GM08714 (cell line): Measurements from ENCODE around the gene RASL11A.
"Not testable (repeated sequence)": the region's sequence is repeated elsewhere in the genome, so short reads cannot be mapped to it uniquely, and the experiment has no call there.

Experiments used
- H3K4me3 ChIP-seq: fragments of 200-500 bp; sonication (Bioruptor generic); 2 replicates; pipeline ENCODE4 v1.5.1; 2014; ENCODE audit warnings: mild to moderate bottlenecking, low read length, inconsistent platforms
- ZNF274 ChIP-seq: IDR thresholded peaks from 2 replicates; pipeline ENCODE4 v1.6.1; 2012; ENCODE audit warnings: mild to moderate bottlenecking, low read depth, low read length

The RASL11A gene, protein sequence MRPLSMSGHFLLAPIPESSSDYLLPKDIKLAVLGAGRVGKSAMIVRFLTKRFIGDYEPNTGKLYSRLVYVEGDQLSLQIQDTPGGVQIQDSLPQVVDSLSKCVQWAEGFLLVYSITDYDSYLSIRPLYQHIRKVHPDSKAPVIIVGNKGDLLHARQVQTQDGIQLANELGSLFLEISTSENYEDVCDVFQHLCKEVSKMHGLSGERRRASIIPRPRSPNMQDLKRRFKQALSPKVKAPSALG

DNA sequence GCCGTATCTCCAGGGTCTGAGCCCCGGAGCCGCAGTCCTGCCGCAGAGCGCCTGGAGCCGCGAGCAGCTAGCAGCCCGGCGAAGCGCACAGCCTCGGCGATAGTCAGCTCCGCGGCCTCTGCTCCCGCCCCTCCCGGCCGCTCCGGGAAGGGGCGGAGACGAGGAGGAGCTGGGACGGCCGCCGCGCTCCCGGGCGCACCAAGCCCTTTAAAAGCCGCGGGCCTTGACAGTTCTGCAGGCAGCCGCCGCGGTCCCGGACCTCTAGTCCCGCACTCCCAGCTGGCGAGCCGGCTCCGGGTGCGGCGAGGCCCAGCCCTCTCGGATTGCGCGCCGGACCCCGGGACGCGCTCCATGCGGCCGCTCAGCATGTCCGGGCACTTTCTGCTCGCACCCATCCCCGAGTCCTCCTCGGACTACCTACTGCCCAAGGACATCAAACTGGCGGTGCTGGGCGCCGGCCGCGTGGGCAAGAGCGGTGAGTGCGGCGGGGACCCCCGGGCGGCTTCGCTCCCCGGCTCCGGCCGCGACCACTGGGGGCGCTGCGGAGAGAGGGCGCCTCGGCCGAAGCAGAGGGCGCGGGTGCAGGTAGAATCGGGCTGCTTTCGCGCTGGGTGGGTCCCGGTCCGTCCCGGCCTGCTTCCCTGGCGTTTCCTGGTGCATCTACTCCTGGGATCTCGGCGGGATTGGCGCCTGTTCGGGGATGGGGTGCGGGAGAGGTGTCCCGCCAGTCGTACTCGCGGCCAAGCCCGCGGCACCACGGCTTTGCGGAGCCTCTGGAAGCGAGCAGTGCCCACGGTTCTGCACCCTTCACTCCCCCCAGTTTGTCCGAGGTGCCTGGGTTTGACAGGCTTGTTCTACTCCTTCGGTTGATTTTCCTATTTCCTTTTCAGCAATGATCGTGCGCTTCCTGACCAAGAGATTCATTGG is at the start of gene RASL11A:
Gene RASL11A (plus strand): TSS at position 237 of the 927 bp plus-strand sequence. CDS start 115 bp downstream, at position 352.
- no peak for TF ChIP-seq ZNF274
- peak within 1 kb of the TSS; percentile 78 for H3K4me3 ChIP-seq

DNA sequence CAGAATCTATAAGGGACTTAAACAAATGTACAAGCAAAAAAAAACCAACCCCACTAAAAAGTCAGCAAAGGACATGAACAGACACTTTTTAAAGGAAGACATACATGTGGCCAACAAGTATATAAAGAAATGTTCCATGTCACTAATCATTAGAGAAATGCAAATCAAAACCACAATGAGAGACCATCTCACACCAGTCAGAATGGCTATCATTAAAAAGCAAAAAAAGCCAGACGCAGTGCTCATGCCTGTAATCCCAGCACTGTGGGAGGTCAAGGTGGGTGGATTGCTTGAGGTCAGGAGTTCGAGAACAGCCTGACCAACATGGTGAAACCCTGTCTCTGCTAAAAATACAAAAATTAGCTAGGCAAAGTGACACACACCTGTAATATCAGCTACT is 48.5 kb upstream of the RASL11A start:
- not testable (repeated sequence) for H3K4me3 ChIP-seq

- H3K4me3 ChIP-seq = no peak overlapping the region; the same call in 1 of the 2 replicates
- no peak for TF ChIP-seq ZNF274
Measured at GRCh38 chr13:27226991-27227390, 43.6 kb upstream of the RASL11A start.

- no peak for TF ChIP-seq ZNF274
- no peak overlapping the region for H3K4me3 ChIP-seq
Measured at GRCh38 chr13:27228131-27228530, 42.5 kb upstream of the RASL11A start.

- H3K4me3 ChIP-seq = no peak overlapping the region
- no peak for TF ChIP-seq ZNF274
Measured at GRCh38 chr13:27229642-27230041, 41.0 kb upstream of the RASL11A start.

DNA sequence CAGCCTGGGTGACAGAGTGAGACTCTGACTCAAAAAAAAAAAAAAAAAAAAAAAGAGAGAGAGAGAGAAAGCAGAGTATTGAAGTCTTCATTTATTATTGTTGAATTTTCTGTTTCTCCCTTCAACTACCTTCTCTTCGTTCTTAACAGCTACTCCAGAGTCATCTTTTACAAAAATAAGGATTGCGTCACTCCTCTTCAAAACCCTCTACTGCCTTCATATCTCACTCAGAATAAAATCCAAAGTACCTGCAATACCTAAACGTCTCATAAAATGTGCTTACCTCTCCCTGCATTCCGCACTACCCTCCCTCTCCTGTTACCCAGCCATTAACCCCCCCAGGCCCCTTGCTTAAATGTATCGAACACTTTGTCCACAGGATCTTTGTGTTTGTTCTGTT is 36.7 kb upstream of the RASL11A start:
- no peak for TF ChIP-seq ZNF274
- H3K4me3 ChIP-seq = no peak overlapping the region

- TF ChIP-seq ZNF274 = no peak
Measured at GRCh38 chr13:27236478-27236877, 34.2 kb upstream of the RASL11A start.

GRCh38 chr13:27242702-27243101 is 27.9 kb upstream of the RASL11A start:
- no peak for TF ChIP-seq ZNF274
- no peak overlapping the region for H3K4me3 ChIP-seq

More at GRCh38 chr13:27236478-27236877, 34.2 kb upstream of the RASL11A start:
- H3K4me3 ChIP-seq = no peak overlapping the region

DNA sequence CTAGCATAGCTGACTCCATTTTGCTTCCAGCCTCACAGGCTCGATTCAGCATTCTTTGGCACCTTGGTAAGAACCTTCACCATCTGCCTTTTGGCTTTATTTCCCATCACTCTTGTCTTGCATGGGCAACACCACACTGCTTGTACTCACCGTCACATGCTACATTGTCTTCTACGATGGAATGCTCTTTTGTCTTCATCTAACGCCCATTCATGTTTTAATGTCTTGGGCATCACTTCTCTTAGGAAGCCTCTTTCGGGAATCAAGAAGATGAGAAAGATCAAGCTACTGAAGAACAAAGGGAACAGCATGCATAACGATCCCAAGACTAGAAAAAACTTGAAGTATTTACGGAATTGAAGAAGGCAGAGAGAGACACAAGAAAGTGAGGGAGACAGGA is 25.0 kb upstream of the RASL11A start:
- TF ChIP-seq ZNF274 = no peak
- H3K4me3 ChIP-seq = no peak overlapping the region

- H3K4me3 ChIP-seq = peak overlapping the region; percentile 98
- TF ChIP-seq ZNF274 = no peak
Measured at GRCh38 chr13:27250833-27251165, 19.8 kb upstream of the RASL11A start.

GRCh38 chr13:27251166-27252091 is 19.2 kb upstream of the RASL11A start, which contains the start of gene RPL21:
TSS of gene RPL21 (plus strand) at chr13:27251558. CDS start at chr13:27253777, 2,219 bp downstream.
- H3K4me3 ChIP-seq = peak within 1 kb of the TSS; percentile 98
- TF ChIP-seq ZNF274 = no peak

DNA sequence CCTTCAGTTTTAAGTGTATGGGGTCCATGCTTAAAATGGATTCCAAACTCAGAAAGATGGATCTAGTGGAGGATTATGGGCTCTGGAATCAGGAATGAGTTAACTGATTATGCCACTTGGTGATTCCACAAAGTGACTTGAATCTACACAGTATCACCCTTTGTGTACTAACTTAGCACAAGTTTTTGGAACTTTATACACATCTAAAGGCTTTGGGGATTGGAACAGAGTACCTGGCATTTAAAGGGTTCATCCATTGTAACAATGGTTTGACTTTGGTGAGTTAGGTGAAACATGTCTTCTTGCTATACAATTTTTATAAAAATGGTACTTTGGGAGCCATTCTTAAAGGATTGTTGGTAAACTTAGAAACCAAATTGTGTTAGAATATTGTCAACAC is 18.2 kb upstream of the RASL11A start:
- no peak for TF ChIP-seq ZNF274
- peak overlapping the region; percentile 98 for H3K4me3 ChIP-seq

DNA sequence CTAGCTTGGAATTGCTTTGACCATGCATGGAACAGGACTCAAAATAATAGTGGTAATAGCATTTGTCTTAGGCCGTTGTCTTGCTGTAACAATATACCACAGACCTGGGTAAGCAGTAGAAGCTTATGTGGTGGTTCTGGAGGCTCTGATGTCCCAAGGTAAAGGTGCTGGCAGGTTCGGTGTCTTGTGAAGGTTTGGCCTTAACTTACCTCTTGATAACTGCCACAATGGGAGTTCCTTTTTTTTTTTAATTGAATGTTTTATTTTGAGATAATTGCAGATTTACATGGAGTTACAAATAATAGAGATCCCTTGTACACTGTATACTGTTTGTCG is 13.4 kb upstream of the RASL11A start:
- TF ChIP-seq ZNF274 = no peak
- no peak overlapping the region for H3K4me3 ChIP-seq

GRCh38 chr13:27257648-27258253 is 12.9 kb upstream of the RASL11A start:
- no peak for TF ChIP-seq ZNF274
- no peak overlapping the region for H3K4me3 ChIP-seq
